HG02852 (cell line): Measurements from ENCODE around the gene PRORP.
"Not testable (repeated sequence)": the region's sequence is repeated elsewhere in the genome, so short reads cannot be mapped to it uniquely, and the experiment has no call there.

ENCODE experiments used
- ATAC-seq: cut with Tn5 transposase; IDR thresholded peaks from one replicate; pipeline ENCODE4 v1.9.1; 2021; ENCODE audit warnings: mild to moderate bottlenecking, moderate library complexity; ENCODE audit not compliant: unreplicated experiment

The PRORP gene

DNA sequence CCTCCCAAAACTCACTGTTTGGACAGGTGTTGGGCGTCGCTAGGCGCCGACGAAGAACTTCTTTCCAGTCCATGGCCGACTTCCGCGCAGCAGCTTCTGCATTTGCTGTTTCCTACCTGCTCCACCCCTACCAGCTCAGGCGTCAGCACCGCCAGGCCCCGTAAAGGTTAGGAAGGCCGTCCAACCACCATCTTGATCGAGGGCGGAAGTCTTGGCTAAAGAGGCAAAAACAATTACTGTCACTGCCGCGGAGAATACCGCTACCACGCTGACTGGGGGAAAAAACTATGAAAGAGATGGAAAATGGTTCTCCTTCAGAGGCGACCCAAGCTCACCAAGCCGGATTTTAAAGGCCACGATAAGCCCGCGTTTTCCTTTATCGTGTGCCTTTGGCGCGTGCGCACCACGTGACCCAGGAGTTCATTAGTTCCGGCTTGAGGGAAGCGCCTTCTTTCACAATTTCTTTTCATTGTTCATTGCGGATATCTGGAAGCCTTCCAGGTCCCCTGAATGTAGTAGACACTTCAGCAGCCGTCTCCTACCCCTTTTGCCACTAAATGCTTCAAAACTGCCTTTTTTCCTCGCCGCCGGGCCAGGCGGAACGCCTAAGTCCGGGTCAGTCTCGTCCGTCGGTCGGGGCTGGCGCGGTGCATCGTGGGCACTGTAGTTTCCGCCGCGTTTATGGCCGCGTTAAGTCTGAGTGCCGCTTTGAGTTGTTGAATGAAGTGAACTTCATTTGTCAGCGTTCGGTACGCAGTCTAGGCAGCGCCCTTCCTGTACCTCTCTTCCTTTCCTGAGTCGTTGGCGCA, at the start of gene PRORP, which contains the start of gene PPP2R3C:
PRORP (plus strand) TSS at position 666 of the 809 bp plus-strand sequence. CDS start 694 bp downstream, outside the sequence.
PPP2R3C (minus strand) TSS at position 104 of the 809 bp plus-strand sequence; CDS start at position 73, 31 bp downstream.
- peak; percentile 84 for ATAC-seq

DNA sequence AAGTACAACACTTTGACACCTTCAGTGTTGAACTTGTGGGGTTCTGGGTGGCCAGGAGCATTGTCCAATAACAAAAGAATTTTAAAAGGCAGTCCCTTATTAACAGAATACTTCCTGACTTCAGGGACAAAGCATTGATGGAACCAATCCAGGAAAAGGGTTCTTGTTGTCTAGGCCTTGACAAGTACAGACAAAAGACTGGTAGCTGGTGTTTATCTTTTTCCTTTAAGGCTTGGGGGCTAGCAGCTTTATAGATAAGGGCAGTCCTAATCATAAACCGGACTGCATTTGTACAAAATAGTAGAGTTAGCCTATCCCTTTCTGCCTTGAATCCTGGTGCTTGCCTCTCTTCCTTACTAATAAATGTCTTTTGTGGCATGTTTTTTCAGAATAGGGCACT, 48.9 kb upstream of the PRORP start:
- no peak for ATAC-seq

DNA sequence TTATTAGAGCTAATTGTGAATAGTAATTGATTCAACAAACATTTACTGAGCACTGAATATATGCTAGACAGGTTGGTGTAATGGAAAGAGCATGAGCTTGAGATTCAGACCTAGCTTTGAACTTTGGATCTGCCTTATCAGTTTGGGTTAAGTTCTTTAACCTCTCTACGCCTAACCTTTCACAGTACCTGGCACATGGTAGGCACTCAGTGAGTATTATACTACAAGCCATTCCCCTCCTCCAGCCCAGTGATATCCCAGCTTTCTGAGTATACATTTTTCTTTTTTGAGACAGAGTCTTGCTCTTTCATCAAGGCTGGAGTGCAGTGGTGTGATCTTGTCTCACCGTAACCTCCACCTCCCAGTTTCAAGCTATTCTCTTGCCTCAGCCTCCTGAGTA, 44.3 kb upstream of the PRORP start:
- no peak for ATAC-seq

DNA sequence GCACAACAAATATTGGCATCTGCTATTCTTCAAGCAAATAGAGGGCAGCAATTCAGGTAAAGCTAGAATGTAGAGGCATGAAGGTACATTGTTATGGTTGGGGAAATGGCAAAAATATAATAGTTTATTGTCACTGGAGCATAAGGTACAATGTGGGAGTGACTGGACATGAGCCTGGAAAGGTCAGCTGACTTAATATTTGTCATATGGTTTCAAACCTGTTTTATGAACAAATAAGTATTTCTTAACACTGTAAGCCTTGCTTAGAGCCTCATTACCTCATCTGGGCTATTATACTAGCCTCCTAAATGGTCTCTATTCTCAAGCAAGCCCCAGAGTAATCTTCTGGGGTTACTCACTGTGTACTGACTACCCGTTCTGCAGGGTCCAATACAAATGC, 42.6 kb upstream of the PRORP start:
- no peak for ATAC-seq

DNA sequence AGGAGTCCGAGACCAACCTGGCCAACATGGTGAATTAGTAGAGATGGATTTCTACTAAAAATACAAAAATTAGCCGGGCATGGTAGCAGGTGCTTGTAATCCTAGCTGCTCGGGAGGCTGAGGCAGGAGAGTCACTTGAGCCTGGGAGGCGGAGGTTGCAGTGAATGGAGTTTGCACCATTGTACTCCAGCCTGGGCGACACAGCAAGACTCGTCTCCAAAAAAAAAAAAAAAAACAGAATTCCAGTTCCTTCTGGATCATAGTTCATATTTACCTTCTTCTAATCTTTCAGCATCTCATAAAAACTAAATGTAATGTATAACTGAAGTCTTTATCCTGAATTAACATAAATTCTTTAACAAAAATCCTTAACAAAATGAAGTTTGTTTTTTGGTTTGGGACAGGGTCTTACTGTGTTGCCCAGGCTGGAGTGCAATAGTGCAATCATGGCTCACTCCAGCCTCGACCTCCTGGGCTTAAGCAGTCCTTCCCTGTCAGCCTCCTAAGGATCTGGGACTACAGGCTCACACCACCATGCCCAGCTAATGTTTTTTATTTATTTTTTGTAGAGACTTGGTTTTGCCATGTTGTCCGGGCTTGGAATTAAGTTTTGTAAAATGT, 38.7 kb upstream of the PRORP start:
- no peak for ATAC-seq

GRCh38 chr14:35085441-35085840, 36.9 kb upstream of the PRORP start:
- ATAC-seq = no peak

- ATAC-seq = no peak
Measured at GRCh38 chr14:35088514-35088913, 33.8 kb upstream of the PRORP start.

- ATAC-seq = not testable (repeated sequence)
Measured at GRCh38 chr14:35094645-35095044, 27.7 kb upstream of the PRORP start.

DNA sequence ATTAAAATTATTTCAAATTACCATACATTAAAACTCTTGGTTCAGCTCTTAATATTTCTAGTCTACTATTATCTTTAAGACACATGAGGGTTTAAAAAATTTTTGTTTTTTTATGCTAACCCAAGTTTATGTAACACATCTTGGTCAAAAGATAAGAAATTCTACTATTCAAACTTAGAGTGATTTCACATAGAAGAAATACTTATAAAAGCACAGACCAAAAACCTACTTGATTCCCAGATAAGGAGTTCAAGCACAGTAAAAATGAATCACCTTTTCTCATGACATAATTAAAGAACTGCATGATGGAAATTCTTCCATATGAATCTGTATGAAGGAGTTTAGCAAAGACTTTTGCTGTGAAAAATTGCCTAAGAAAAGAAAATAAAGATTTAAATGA, 14.5 kb upstream of the PRORP start:
- ATAC-seq = no peak

- ATAC-seq = no peak
Measured at GRCh38 chr14:35112641-35113040, 9.7 kb upstream of the PRORP start.

DNA sequence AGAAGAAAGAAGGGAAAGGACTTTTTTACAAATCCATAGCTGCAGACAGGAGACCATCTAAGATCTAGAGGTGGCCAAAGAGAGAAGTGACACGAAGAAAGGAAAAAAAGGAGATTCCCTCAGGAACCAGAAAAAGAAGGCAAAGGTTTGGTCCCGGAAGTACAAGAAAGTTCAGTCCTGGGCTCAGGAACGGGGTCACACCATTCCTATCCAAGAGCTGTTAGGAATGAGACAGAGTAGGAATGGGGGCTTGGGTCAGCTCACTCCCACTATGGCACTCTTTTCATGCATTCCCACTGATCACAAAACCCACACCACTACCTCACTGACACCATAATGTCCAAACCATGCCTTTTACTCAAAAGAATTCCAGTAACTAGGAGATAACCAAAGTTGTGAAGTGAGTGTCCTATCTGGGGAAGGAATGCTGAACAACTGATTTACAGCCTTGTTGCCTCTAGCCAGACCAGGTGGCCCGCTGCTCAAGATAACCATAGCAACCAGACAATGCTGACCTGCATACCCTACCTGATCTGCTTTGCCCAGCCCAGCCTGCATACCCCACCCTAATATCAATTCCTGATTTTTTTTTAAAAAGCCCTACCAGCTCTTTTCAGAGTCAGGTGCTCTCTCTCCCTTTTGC, 8.9 kb upstream of the PRORP start:
- no peak for ATAC-seq

GRCh38 chr14:35114036-35114435, 8.3 kb upstream of the PRORP start:
- no peak for ATAC-seq

DNA sequence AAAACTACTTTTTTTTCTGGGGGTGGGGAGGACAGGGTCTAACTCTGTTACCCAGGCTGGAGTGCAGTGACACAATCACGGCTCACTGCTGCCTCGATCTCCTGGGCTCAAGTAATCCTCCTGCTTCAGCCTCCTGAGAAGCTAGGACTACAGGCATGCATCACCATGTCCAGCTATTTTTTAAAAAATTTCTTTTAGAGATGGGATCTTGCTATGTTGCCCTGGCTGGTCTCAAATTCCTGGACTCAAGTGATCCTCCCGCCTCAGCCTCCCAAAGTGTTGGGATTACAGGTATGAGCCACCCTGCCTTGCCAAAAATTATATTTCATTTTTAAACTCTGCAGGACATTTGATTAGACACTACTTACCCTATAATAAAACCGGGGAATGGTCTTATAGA, 6.1 kb upstream of the PRORP start:
- no peak for ATAC-seq

- ATAC-seq = no peak
Measured at GRCh38 chr14:35117112-35117511, 5.2 kb upstream of the PRORP start.

DNA sequence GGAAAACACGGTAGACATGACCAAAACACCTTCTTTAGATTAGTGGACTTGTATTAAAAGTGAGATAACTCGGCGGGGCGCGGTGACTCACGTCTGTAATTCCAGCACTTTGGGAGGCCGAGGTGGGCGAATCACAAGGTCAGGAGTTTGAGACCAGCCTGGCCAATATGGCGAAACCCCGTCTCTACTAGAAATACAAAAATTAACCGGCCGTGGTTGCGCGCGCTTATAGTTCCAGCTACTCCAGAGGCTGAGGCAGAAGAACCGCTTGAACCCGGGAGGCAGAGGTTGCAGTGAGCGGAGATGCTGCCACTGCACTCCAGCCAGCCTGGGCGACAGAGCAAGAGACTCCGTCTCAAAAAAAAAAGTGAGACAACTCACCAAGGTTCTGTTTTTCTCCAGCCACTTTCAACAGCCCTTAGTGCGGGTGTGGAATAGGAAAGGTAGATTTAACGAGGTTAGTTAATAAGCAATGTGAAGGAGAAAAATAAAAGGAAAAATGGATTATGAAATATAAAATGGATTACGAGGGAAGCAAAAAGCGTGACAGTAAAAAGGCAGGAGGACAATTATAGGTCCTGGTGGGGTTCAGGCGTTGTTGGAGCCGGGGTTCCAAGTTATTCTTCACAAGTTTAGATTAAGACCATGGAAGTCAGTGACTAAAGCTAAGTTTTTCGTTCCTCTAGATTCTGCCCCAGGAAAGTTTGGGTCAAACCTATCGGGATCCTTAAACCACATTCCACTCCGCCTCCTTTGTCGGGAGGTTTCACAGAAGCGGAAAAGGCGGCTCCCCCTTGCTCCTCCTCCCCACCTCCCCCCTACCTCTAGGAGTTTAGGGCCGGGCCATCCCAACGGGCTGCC, 1.1 kb upstream of the PRORP start:
- ATAC-seq = no peak

DNA sequence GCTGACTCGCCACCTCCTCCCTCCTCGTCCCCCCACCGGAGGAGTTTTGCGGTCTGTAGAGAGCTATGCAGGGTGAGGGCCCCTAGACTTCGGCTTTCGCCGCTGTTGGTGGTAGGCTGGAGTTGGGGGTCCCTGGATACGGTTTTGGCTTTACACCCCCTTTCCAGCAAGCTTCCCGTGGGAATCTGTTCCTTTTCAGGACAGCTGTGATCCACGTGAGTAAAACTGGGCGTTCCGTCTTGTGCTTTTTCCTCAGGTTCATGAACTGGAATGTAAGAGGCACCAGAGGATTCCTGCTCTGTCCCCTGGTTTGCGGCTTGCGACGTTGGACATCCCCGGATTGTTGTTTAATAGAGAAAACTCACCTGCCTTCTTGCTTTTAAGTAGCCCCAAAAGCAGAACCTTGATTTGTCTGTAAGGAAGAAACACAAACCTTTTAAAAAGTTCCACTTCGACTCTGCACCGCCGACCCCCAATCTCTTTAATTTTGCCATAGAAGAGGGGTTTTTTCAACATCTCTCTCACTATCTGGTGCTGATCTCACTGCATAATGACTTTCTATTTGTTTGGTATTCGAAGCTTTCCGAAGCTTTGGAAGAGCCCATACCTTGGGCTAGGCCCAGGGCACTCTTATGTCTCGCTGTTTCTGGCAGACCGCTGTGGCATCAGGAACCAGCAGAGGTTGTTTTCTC, 490 bp downstream of the PRORP start:
- peak; percentile 31 for ATAC-seq

DNA sequence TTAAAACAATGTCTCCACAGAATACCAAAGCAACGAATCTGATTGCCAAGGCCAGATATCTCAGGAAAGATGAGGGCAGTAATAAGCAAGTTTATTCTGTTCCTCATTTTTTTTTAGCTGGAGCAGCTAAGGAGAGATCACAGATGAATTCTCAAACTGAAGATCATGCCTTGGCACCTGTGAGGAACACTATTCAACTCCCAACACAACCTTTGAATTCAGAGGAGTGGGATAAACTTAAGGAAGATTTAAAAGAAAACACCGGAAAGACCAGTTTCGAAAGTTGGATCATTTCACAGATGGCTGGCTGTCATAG, 994 bp downstream of the PRORP start:
- no peak for ATAC-seq

DNA sequence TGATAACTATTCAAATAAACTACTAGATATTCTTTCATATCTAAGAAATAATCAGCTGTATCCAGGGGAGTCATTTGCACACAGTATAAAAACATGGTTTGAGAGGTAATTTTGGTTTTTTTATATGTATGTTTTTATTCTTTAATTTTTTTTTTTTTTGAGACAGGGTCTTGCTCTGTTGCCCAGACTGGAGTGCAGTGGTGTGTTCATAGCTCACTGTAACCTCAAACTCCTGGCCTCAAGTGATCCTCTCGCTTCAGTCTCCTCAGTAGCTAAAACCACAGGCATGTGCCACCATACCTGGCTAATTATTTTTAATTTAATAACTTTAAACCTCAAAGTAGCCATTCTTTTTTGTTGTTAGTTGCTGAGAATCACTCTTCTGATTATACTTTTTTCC, 1.8 kb downstream of the PRORP start:
- no peak for ATAC-seq

GRCh38 chr14:35133542-35134328, 11.4 kb downstream of the PRORP start:
- no peak for ATAC-seq
